ENCODE measurements around the gene LINC01488. TPM values are rescaled to one million over a fixed set of nuclear protein-coding genes. Genes with fewer than 3 reads are reported as not detected.

Gene LINC01488
- total RNA-seq, 1 experiment from 2014 or later = not detected

Other genes with a start within 250 kb of the LINC01488 start
- gene MYEOV, start 187.5 kb upstream of the LINC01488 start, total RNA-seq (2014; rRNA removed; shearing (Covaris generic)) = 68.7 and 130 TPM in 2 replicates
- gene CCND1, start 159.5 kb downstream of the LINC01488 start, total RNA-seq (2014; rRNA removed; shearing (Covaris generic)) = 422 and 522 TPM in 2 replicates
- gene LTO1, start 193.7 kb downstream of the LINC01488 start, total RNA-seq (2014; rRNA removed; shearing (Covaris generic)) = 16.0 and 25.6 TPM in 2 replicates
- not detected in 2 replicates for gene FGF19, start 222.4 kb downstream of the LINC01488 start, total RNA-seq (2014; rRNA removed; shearing (Covaris generic))

All from A172 (cell line).